Peyer's patch (tissue), 4 donors: ENCODE measurements around the gene ZGRF1.

Experiments
- POLR2A ChIP-seq, 2 donors: fragments of 450-650 bp; IDR thresholded peaks; one replicate each; pipeline ENCODE4 v1.5.1; 2017; ENCODE audit warnings: antibody characterized with exemption in 2 of 2, mild to moderate bottlenecking in 2 of 2, moderate library complexity in 2 of 2
- TF ChIP-seq, protein P1 (sequence below), 6 experiments: fragments of 450-650 bp in 4 of 6; fragments of 200-600 bp in 2 of 6; sonication (generic) in 1 of 6; IDR thresholded peaks; one replicate each; pipeline ENCODE4 v1.5.1; 2017 to 2019; ENCODE audit warnings: antibody characterized with exemption in 6 of 6, mild to moderate bottlenecking in 3 of 6, moderate library complexity in 1 of 6

DNA sequence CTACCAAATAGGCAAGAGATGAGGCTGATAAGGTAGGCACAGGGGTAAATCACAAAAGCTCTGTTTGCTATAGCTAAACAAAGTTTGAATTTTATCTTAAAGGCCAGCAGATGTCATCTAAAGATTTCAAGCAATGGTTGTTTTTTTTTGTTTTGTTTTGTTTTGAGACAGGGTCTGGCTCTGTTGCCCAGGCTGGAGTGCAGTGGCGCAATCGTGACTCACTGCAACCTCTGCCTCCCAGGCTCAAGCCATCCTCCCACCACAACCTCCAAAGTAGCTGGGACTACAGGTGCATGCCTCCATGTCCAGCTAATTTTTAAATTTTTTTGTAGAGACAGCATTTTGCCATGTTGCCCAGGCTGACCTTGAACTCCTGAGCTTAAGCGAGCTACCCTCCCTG is 77.7 kb downstream of the ZGRF1 start:
- TF ChIP-seq POLR2A (IDR thresholded peaks at IDR 0.05) = no peak
- TF ChIP-seq, protein P1, sequence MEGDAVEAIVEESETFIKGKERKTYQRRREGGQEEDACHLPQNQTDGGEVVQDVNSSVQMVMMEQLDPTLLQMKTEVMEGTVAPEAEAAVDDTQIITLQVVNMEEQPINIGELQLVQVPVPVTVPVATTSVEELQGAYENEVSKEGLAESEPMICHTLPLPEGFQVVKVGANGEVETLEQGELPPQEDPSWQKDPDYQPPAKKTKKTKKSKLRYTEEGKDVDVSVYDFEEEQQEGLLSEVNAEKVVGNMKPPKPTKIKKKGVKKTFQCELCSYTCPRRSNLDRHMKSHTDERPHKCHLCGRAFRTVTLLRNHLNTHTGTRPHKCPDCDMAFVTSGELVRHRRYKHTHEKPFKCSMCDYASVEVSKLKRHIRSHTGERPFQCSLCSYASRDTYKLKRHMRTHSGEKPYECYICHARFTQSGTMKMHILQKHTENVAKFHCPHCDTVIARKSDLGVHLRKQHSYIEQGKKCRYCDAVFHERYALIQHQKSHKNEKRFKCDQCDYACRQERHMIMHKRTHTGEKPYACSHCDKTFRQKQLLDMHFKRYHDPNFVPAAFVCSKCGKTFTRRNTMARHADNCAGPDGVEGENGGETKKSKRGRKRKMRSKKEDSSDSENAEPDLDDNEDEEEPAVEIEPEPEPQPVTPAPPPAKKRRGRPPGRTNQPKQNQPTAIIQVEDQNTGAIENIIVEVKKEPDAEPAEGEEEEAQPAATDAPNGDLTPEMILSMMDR (IDR thresholded peaks at IDR 0.05) = no peak
